ENCODE data around the gene DAG1. TPM values are rescaled to one million over a fixed set of nuclear protein-coding genes. Genes with fewer than 3 reads are reported as not detected.

The DAG1 gene
- total and polyA plus RNA-seq, 10 donors: 3.0 to 42.7 (median 27.3) TPM

- TF ChIP-seq POLR2AphosphoS5 (IDR thresholded peaks at IDR 0.05): no peak
- no peak for TF ChIP-seq POLR2A (IDR thresholded peaks at IDR 0.05)
- no peak for TF ChIP-seq CTCF (IDR thresholded peaks at IDR 0.05 in 8 of 11, conservative IDR thresholded peaks at IDR 0.05 in 3 of 11)
- no peak overlapping the region for H3K4me3 ChIP-seq
- no peaks in the 10 kb centered on the region for H3K36me3 ChIP-seq
- 60 to 85% (median 74%) methylated on average over 2 of the region's 2 CpGs for WGBS, 5 donors
- H3K27ac ChIP-seq: no peak overlapping the region
- H3K4me1 ChIP-seq: no peaks in the 10 kb centered on the region
- no peak for DNase-seq
- H3K9me3 ChIP-seq: no peaks in the 10 kb centered on the region
- no peaks in the 10 kb centered on the region for H3K27me3 ChIP-seq (replicated peaks in 1 of 7)
- intact Hi-C loops (cut with DNase I; ENCODE audit: low total_unique reads): no loop called here
Measured at GRCh38 chr3:49566312-49566711, 96.2 kb downstream of the DAG1 start.

- Histone ChIP-seq H3K27ac (no peak overlapping the region), H3K36me3 (no peaks in the 10 kb centered on the region), H3K4me3 (no peak overlapping the region), H3K9me3 (no peaks in the 10 kb centered on the region), H3K4me1 (no peaks in the 10 kb centered on the region), H3K27me3 (replicated peaks in 1 of 7) (no peaks in the 10 kb centered on the region)
- intact Hi-C loops (cut with DNase I; ENCODE audit: low total_unique reads): no loop called here
- TF ChIP-seq POLR2A (IDR thresholded peaks at IDR 0.05): no peak
- no peak for DNase-seq
- WGBS, 5 donors: 42 to 87% (median 50%) methylated on average over 2 of the region's 2 CpGs
Measured at GRCh38 chr3:49567406-49567805, 97.3 kb downstream of the DAG1 start.

GRCh38 chr3:49568965-49569364 lies 98.9 kb downstream of the DAG1 start:
- Histone ChIP-seq H3K27me3 (replicated peaks in 1 of 7) (no peaks in the 10 kb centered on the region), H3K9me3 (no peaks in the 10 kb centered on the region), H3K36me3 (no peaks in the 10 kb centered on the region), H3K4me3 (no peak overlapping the region), H3K27ac (no peak overlapping the region), H3K4me1 (no peaks in the 10 kb centered on the region)
- no peak for TF ChIP-seq POLR2A (IDR thresholded peaks at IDR 0.05)
- TF ChIP-seq POLR2AphosphoS5 (IDR thresholded peaks at IDR 0.05): no peak
- TF ChIP-seq CTCF (IDR thresholded peaks at IDR 0.05 in 8 of 11, conservative IDR thresholded peaks at IDR 0.05 in 3 of 11): no peak
- intact Hi-C loops (cut with DNase I; ENCODE audit: low total_unique reads): no loop called here
- no peak for DNase-seq

GRCh38 chr3:49570028-49570654 lies 100.1 kb downstream of the DAG1 start:
- intact Hi-C loops (cut with DNase I; ENCODE audit: low total_unique reads): no loop called here
- Histone ChIP-seq H3K27me3 (replicated peaks in 1 of 7) (no peaks in the 10 kb centered on the region), H3K4me3 (no peak overlapping the region), H3K9me3 (no peaks in the 10 kb centered on the region), H3K27ac (no peak overlapping the region), H3K36me3 (no peaks in the 10 kb centered on the region), H3K4me1 (no peaks in the 10 kb centered on the region)
- no peak for TF ChIP-seq POLR2A (IDR thresholded peaks at IDR 0.05)
- 64 to 88% (median 78%) methylated on average over 6 of the region's 6 CpGs for WGBS, 5 donors
- no peak for DNase-seq

GRCh38 chr3:49582177-49582576 lies 112.1 kb downstream of the DAG1 start:
- TF ChIP-seq POLR2AphosphoS5 (IDR thresholded peaks at IDR 0.05): no peak
- TF ChIP-seq POLR2A (IDR thresholded peaks at IDR 0.05): no peak
- TF ChIP-seq CTCF (IDR thresholded peaks at IDR 0.05 in 8 of 11, conservative IDR thresholded peaks at IDR 0.05 in 3 of 11): no peak
- Histone ChIP-seq H3K27ac (no peak overlapping the region), H3K27me3 (replicated peaks in 1 of 7) (no peaks in the 10 kb centered on the region), H3K9me3 (no peaks in the 10 kb centered on the region), H3K4me3 (no peak overlapping the region), H3K36me3 (no peaks in the 10 kb centered on the region), H3K4me1 (no peaks in the 10 kb centered on the region)
- no peak for DNase-seq
- intact Hi-C loops (cut with DNase I; ENCODE audit: low total_unique reads): no loop called here

Small RNA genes lying within 50 kb of the gene (small RNA-seq; reads per million reads assigned to genes)
- gene RNA5SP130: 0 reads per million in 4 donors

Other genes with a start within 250 kb of the DAG1 start
- 10 to 100 TPM in 3 of 7 donors, 1 to 10 TPM in 4; 7.6 to 15.0 (median 9.3) TPM for gene C3orf62, start 193.0 kb upstream of the DAG1 start, total RNA-seq
- gene C3orf62, start 193.0 kb upstream of the DAG1 start, polyA plus RNA-seq: 1 to 10 TPM; 4.1 to 8.1 (median 8.0) TPM
- 100 to 1,000 TPM in 2 of 7 donors, 10 to 100 TPM in 5; 48.9 to 107 (median 84.5) TPM for gene USP4, start 130.2 kb upstream of the DAG1 start, total RNA-seq
- gene USP4, start 130.2 kb upstream of the DAG1 start, polyA plus RNA-seq: 10 to 100 TPM; 28.1 to 52.2 (median 33.4) TPM
- 100 to 1,000 TPM; 252 to 415 (median 300) TPM for gene GPX1, start 111.9 kb upstream of the DAG1 start, total RNA-seq
- gene GPX1, start 111.9 kb upstream of the DAG1 start, polyA plus RNA-seq: 100 to 1,000 TPM; 360 to 652 (median 488) TPM
- 100 to 1,000 TPM; 452 to 693 (median 522) TPM for gene RHOA, start 58.3 kb upstream of the DAG1 start, total RNA-seq
- 100 to 1,000 TPM; 226 to 346 (median 297) TPM for gene RHOA, start 58.3 kb upstream of the DAG1 start, polyA plus RNA-seq
- 10 to 100 TPM; 22.1 to 39.4 (median 28.6) TPM for gene TCTA, start 57.8 kb upstream of the DAG1 start, total RNA-seq
- gene TCTA, start 57.8 kb upstream of the DAG1 start, polyA plus RNA-seq: 10 to 100 TPM; 18.2 to 27.4 (median 25.4) TPM
- gene AMT, start 47.8 kb upstream of the DAG1 start, total RNA-seq: 10 to 100 TPM in 3 of 7 donors, 1 to 10 TPM in 4; 4.2 to 15.5 (median 7.0) TPM
- gene AMT, start 47.8 kb upstream of the DAG1 start, polyA plus RNA-seq: 10 to 100 TPM; 13.0 to 35.0 (median 32.9) TPM
- gene NICN1, start 40.9 kb upstream of the DAG1 start, total RNA-seq: 10 to 100 TPM; 10.9 to 27.7 (median 17.9) TPM
- 10 to 100 TPM in 1 of 3 donors, 1 to 10 TPM in 2; 6.2 to 10.6 (median 9.6) TPM for gene NICN1, start 40.9 kb upstream of the DAG1 start, polyA plus RNA-seq
- 1 to 10 TPM in 1 of 7 donors, under 1 TPM in 6; 0.26 to 1.1 (median 0.51) TPM for gene BSN, start 84.2 kb downstream of the DAG1 start, total RNA-seq
- under 1 TPM; 0.02 to 0.06 (median 0.03) TPM for gene BSN, start 84.2 kb downstream of the DAG1 start, polyA plus RNA-seq
- gene APEH, start 204.1 kb downstream of the DAG1 start, total RNA-seq: 10 to 100 TPM; 63.1 to 89.5 (median 78.7) TPM
- gene APEH, start 204.1 kb downstream of the DAG1 start, polyA plus RNA-seq: 10 to 100 TPM; 29.6 to 46.0 (median 42.7) TPM
- gene MST1, start 219.2 kb downstream of the DAG1 start, total RNA-seq: 10 to 100 TPM; 17.0 to 26.9 (median 21.1) TPM
- gene MST1, start 219.2 kb downstream of the DAG1 start, polyA plus RNA-seq: 10 to 100 TPM; 28.0 to 65.8 (median 43.4) TPM
- 10 to 100 TPM; 34.9 to 57.5 (median 48.1) TPM for gene RNF123, start 219.3 kb downstream of the DAG1 start, total RNA-seq
- gene RNF123, start 219.3 kb downstream of the DAG1 start, polyA plus RNA-seq: 10 to 100 TPM; 11.6 to 22.5 (median 18.0) TPM
- gene AMIGO3, start 249.4 kb downstream of the DAG1 start, total RNA-seq: 1 to 10 TPM in 2 of 7 donors, under 1 TPM in 1, not detected in 4; 0.23 to 1.6 (median 1.4) TPM
- gene AMIGO3, start 249.4 kb downstream of the DAG1 start, polyA plus RNA-seq: 1 to 10 TPM in 1 of 3 donors, under 1 TPM in 2; 0.52 to 1.1 (median 0.79) TPM